ENCODE measurements around the gene MAP1LC3A. TPM values are rescaled to one million over a fixed set of nuclear protein-coding genes. Genes with fewer than 3 reads are reported as not detected.
A peak's percentile ranks its signal among the peaks of the same experiment; 100 is the strongest.

MAP1LC3A gene
- total and polyA plus RNA-seq, 2 donors (not counting 1 experiment from before 2014, with no cell fraction given), result 3.5 to 10.5 TPM

- CTCF ChIA-PET, result interaction anchor here (0.6 to 3.4 kb wide), 7 partner anchors 24 to 250 kb away, joined by 3 to 10 read pairs (median 4); partner anchors contain the start of gene PIGU
- no peak for ATAC-seq (ENCODE audit: low read depth)
- H3K9me3 ChIP-seq (ENCODE audit: control extremely low read depth in 1 of 3, control insufficient read depth in 2 of 3, insufficient read depth in 1 of 3, low read length in 2 of 3), result no peaks in the 10 kb centered on the region
- H3K36me3 ChIP-seq (replicated peaks in 1 of 2; ENCODE audit: control extremely low read depth in 1 of 2, control insufficient read depth in 1 of 2, extremely low read depth in 1 of 2, insufficient read depth in 2 of 2, low read length in 1 of 2), result no peaks in the 10 kb centered on the region
- Mint-ChIP-seq H3K27me3 (no peaks in the 10 kb centered on the region), H3K4me3 (no peak overlapping the region), H3K4me1 (peaks cover 13% of the 10 kb centered on the region), H3K9me3 (ENCODE audit: insufficient read depth) (no peaks in the 10 kb centered on the region), H3K27ac (no peak overlapping the region)
- H2AFZ ChIP-seq (ENCODE audit: insufficient read depth, low read depth, low read length, poor library complexity, severe bottlenecking), result no peak overlapping the region
- 78% methylated on average over 4 of the region's 5 CpGs for WGBS (ENCODE audit: insufficient coverage)
- no peaks in the 10 kb centered on the region for H4K20me1 ChIP-seq (ENCODE audit: control insufficient read depth, insufficient read depth, low read length, poor library complexity, severe bottlenecking)
- no peak overlapping the region for H3K4me3 ChIP-seq (ENCODE audit: control extremely low read depth in 1 of 5, extremely low read depth in 1 of 5, insufficient read depth in 1 of 5, low read depth in 2 of 5, low read length in 4 of 5)
- POLR2A ChIA-PET, result no interaction called here
- DNase-seq, result peak; percentile 44
- TF ChIP-seq EZH2 (IDR thresholded peaks at IDR 0.05; ENCODE audit: borderline replicate concordance, insufficient read depth, low read depth, low read length, poor library complexity, severe bottlenecking) (no peak), CTCF (IDR thresholded peaks at IDR 0.05) (peak; percentile 29)
- no peak overlapping the region for H3K27ac ChIP-seq (ENCODE audit: low read length in 2 of 2)
- intact Hi-C loops (cut with micrococcal nuclease), result no loop called here
- no peaks in the 10 kb centered on the region for H3K27me3 ChIP-seq (replicated peaks in 1 of 4; ENCODE audit: control extremely low read depth in 1 of 4, control insufficient read depth in 3 of 4, insufficient read depth in 4 of 4, low read length in 3 of 4)
- peaks cover 4 to 9% of the 10 kb centered on the region in 2 donors for H3K4me1 ChIP-seq (ENCODE audit: control insufficient read depth in 2 of 2, insufficient read depth in 2 of 2, low read length in 2 of 2)
- H3K4me2 ChIP-seq (replicated peaks; ENCODE audit: low read depth, low read length, poor library complexity, severe bottlenecking), result no peak overlapping the region
- no peaks in the 10 kb centered on the region for H3K79me2 ChIP-seq (ENCODE audit: control insufficient read depth, insufficient read depth, low read length)
- no peak overlapping the region for H3K9ac ChIP-seq (ENCODE audit: low read length)
Observed at GRCh38 chr20:34562641-34563040, 4.1 kb downstream of the MAP1LC3A start.

GRCh38 chr20:34564833-34565232 is 6.3 kb downstream of the MAP1LC3A start:
- no peak overlapping the region for H3K4me3 Mint-ChIP-seq
- H3K4me2 ChIP-seq (replicated peaks; ENCODE audit: low read depth, low read length, poor library complexity, severe bottlenecking), result no peak overlapping the region
- no peak overlapping the region for H3K9ac ChIP-seq (ENCODE audit: low read length)
- no peaks in the 10 kb centered on the region for H3K9me3 Mint-ChIP-seq (ENCODE audit: insufficient read depth)
- ATAC-seq (ENCODE audit: low read depth), result no peak
- peaks cover 0 to 3% of the 10 kb centered on the region in 2 experiments for H3K36me3 ChIP-seq (replicated peaks in 1 of 2; ENCODE audit: control extremely low read depth in 1 of 2, control insufficient read depth in 1 of 2, extremely low read depth in 1 of 2, insufficient read depth in 2 of 2, low read length in 1 of 2)
- no peaks in the 10 kb centered on the region for H3K79me2 ChIP-seq (ENCODE audit: control insufficient read depth, insufficient read depth, low read length)
- ChIA-PET POLR2A (no interaction called here), CTCF (no interaction called here)
- no peak overlapping the region for H2AFZ ChIP-seq (ENCODE audit: insufficient read depth, low read depth, low read length, poor library complexity, severe bottlenecking)
- no peak for TF ChIP-seq CTCF (IDR thresholded peaks at IDR 0.05)
- no peak for TF ChIP-seq EZH2 (IDR thresholded peaks at IDR 0.05; ENCODE audit: borderline replicate concordance, insufficient read depth, low read depth, low read length, poor library complexity, severe bottlenecking)
- no peaks in the 10 kb centered on the region for H3K27me3 ChIP-seq (replicated peaks in 1 of 4; ENCODE audit: control extremely low read depth in 1 of 4, control insufficient read depth in 3 of 4, insufficient read depth in 4 of 4, low read length in 3 of 4)
- H3K27ac Mint-ChIP-seq, result no peak overlapping the region
- H3K4me3 ChIP-seq (ENCODE audit: control extremely low read depth in 1 of 5, extremely low read depth in 1 of 5, insufficient read depth in 1 of 5, low read depth in 2 of 5, low read length in 4 of 5), result no peak overlapping the region
- no peaks in the 10 kb centered on the region for H3K27me3 Mint-ChIP-seq
- H3K9me3 ChIP-seq (ENCODE audit: control extremely low read depth in 1 of 3, control insufficient read depth in 2 of 3, insufficient read depth in 1 of 3, low read length in 2 of 3), result no peaks in the 10 kb centered on the region
- H3K27ac ChIP-seq (ENCODE audit: low read length in 2 of 2), result no peak overlapping the region
- H4K20me1 ChIP-seq (ENCODE audit: control insufficient read depth, insufficient read depth, low read length, poor library complexity, severe bottlenecking), result no peaks in the 10 kb centered on the region
- DNase-seq, result no peak
- WGBS (ENCODE audit: insufficient coverage), result 88% methylated on average over 7 of the region's 7 CpGs
- H3K4me1 ChIP-seq (ENCODE audit: control insufficient read depth in 2 of 2, insufficient read depth in 2 of 2, low read length in 2 of 2), result peaks cover 0 to 1% of the 10 kb centered on the region in 2 donors
- intact Hi-C loops (cut with micrococcal nuclease), result no loop called here
- peaks cover 2% of the 10 kb centered on the region for H3K4me1 Mint-ChIP-seq

Measured in B cell (primary cell).